Type B pancreatic cell (in vitro differentiated cells): Measurements from ENCODE around the gene MTCH2. TPM values are rescaled to one million over a fixed set of nuclear protein-coding genes. Genes with fewer than 3 reads are reported as not detected.
"Not testable (repeated sequence)": the region's sequence is repeated elsewhere in the genome, so short reads cannot be mapped to it uniquely, and the experiment has no call there.

Experiments used
- DNase-seq: peaks from one replicate; pipeline ENCODE4 v3.0.0; 2021; ENCODE audit warnings: mixed read lengths; ENCODE audit not compliant: unreplicated experiment; ENCODE audit errors: extremely low spot score
- H3K27ac Mint-ChIP-seq: 2 replicates; pipeline ENCODE4 v1.8.0; 2021; ENCODE audit warnings: mild to moderate bottlenecking, mixed read lengths
- H3K27me3 Mint-ChIP-seq: 2 replicates; pipeline ENCODE4 v1.8.0; 2021; ENCODE audit warnings: mixed read lengths
- H3K36me3 Mint-ChIP-seq: 2 replicates; pipeline ENCODE4 v1.8.0; 2021; ENCODE audit warnings: mixed read lengths
- H3K4me1 Mint-ChIP-seq: one replicate; pipeline ENCODE4 v1.8.0; 2021; ENCODE audit warnings: mixed read lengths; ENCODE audit not compliant: unreplicated experiment
- H3K4me3 Mint-ChIP-seq: 2 replicates; pipeline ENCODE4 v1.8.0; 2021; ENCODE audit warnings: mild to moderate bottlenecking, mixed read lengths
- H3K9me3 Mint-ChIP-seq: 2 replicates; pipeline ENCODE4 v1.8.0; 2021; ENCODE audit warnings: mixed read lengths
- CTCF ChIP-seq: fragments of 200-600 bp; sonication (generic); conservative IDR thresholded peaks from 2 replicates; pipeline ENCODE4 v1.5.0; 2021; ENCODE audit warnings: antibody characterized with exemption, mild to moderate bottlenecking
- long read RNA-seq: library from polyadenylated mRNA; unstranded; transcript quantifications from one replicate; pipeline ENCODE4 v2.0.0, GENCODE V29; 2020
- total RNA-seq: library from RNA; stranded (reverse); gene quantifications from 2 replicates; pipeline ENCODE4 v1.2.1, GENCODE V29; 2021; ENCODE audit warnings: low replicate concordance

The MTCH2 gene
- 96.1 and 134 TPM in 2 replicates for total RNA-seq
- long read RNA-seq, transcript MTCH2-201 (13 exons, 2,587 nt) = major isoform, 363 of 450 reads
- long read RNA-seq, partial matches to known transcripts = 12 of 450 reads
- long read RNA-seq, other reads (novel, unspliced or antisense) = 74 of 450 reads

- H3K36me3 Mint-ChIP-seq = peaks cover 7% of the 10 kb centered on the region
- no peaks in the 10 kb centered on the region for H3K27me3 Mint-ChIP-seq
- H3K4me1 Mint-ChIP-seq = peaks cover 24% of the 10 kb centered on the region
- peak; percentile 97 for DNase-seq
- H3K27ac Mint-ChIP-seq = peak within 1 kb of the TSS; percentile 97
- H3K4me3 Mint-ChIP-seq = peak within 1 kb of the TSS; percentile 98
- TF ChIP-seq CTCF = peak; percentile 51
- H3K9me3 Mint-ChIP-seq = no peaks in the 10 kb centered on the region
These were observed at the start of gene MTCH2 for GRCh38 chr11:47642099-47642855. Gene MTCH2, minus strand, starts transcription at chr11:47642559. Its CDS starts 94 bp downstream, at chr11:47642465.

GRCh38 chr11:47691979-47692378 is 49.6 kb upstream of the MTCH2 start:
- H3K27me3 Mint-ChIP-seq = no peaks in the 10 kb centered on the region
- no peak for DNase-seq

GRCh38 chr11:47689480-47689879 is 47.1 kb upstream of the MTCH2 start:
- DNase-seq = no peak
- no peaks in the 10 kb centered on the region for H3K27me3 Mint-ChIP-seq

More at GRCh38 chr11:47691979-47692378, 49.6 kb upstream of the MTCH2 start:
- Mint-ChIP-seq H3K4me3 (no peak overlapping the region), H3K36me3 (no peaks in the 10 kb centered on the region), H3K9me3 (no peaks in the 10 kb centered on the region), H3K27ac (no peak overlapping the region), H3K4me1 (no peaks in the 10 kb centered on the region)
- TF ChIP-seq CTCF = no peak

GRCh38 chr11:47688991-47689390 is 46.6 kb upstream of the MTCH2 start:
- Mint-ChIP-seq H3K27ac (no peak overlapping the region), H3K27me3 (no peaks in the 10 kb centered on the region), H3K36me3 (no peaks in the 10 kb centered on the region), H3K4me1 (no peaks in the 10 kb centered on the region), H3K9me3 (no peaks in the 10 kb centered on the region), H3K4me3 (no peak overlapping the region)
- DNase-seq = no peak
- no peak for TF ChIP-seq CTCF

More at GRCh38 chr11:47689480-47689879, 47.1 kb upstream of the MTCH2 start:
- no peaks in the 10 kb centered on the region for H3K9me3 Mint-ChIP-seq
- H3K27ac Mint-ChIP-seq = no peak overlapping the region
- no peaks in the 10 kb centered on the region for H3K4me1 Mint-ChIP-seq
- H3K4me3 Mint-ChIP-seq = no peak overlapping the region
- TF ChIP-seq CTCF = no peak
- no peaks in the 10 kb centered on the region for H3K36me3 Mint-ChIP-seq

- Mint-ChIP-seq H3K27ac (no peak overlapping the region), H3K36me3 (no peaks in the 10 kb centered on the region), H3K27me3 (no peaks in the 10 kb centered on the region), H3K9me3 (no peaks in the 10 kb centered on the region), H3K4me3 (no peak overlapping the region), H3K4me1 (no peaks in the 10 kb centered on the region)
- DNase-seq = no peak
- no peak for TF ChIP-seq CTCF
These were observed 45.8 kb upstream of the MTCH2 start for GRCh38 chr11:47688111-47688510.

GRCh38 chr11:47686704-47687103 is 44.3 kb upstream of the MTCH2 start:
- not testable (repeated sequence) for H3K4me3 Mint-ChIP-seq, H3K9me3 Mint-ChIP-seq, H3K4me1 Mint-ChIP-seq, H3K36me3 Mint-ChIP-seq, DNase-seq, H3K27ac Mint-ChIP-seq, H3K27me3 Mint-ChIP-seq
